ENCODE results near the gene RNU6-9.

The RNU6-9 gene

GRCh38 chr19:901216-902092 lies 8.2 kb downstream of the RNU6-9 start:
- no peak overlapping the region for H2AFZ ChIP-seq (ENCODE audit: low read depth, low read length)

DNA sequence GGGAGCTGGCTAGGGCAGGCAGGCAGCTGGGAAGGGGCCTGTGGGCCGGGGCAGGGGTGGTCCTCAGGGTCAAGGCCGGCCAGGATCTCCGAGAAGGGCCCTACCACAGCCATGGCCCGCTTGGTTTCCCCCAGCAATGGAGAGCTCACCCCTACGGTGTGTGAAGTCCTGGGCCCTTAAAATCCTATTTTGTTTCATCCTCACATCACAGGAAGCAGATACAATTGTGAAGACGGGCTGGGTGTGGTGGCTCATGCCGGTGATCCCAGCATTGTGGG lies 8.7 kb downstream of the RNU6-9 start:
- no peaks in the 10 kb centered on the region for H3K4me1 ChIP-seq (ENCODE audit: insufficient read depth, low read length)
- H3K4me3 ChIP-seq (ENCODE audit: low read depth in 1 of 2, low read length in 2 of 2): no peak overlapping the region
- H3K36me3 ChIP-seq (ENCODE audit: insufficient read depth, low read length): peaks cover 31% of the 10 kb centered on the region
- TF ChIP-seq, protein P1, sequence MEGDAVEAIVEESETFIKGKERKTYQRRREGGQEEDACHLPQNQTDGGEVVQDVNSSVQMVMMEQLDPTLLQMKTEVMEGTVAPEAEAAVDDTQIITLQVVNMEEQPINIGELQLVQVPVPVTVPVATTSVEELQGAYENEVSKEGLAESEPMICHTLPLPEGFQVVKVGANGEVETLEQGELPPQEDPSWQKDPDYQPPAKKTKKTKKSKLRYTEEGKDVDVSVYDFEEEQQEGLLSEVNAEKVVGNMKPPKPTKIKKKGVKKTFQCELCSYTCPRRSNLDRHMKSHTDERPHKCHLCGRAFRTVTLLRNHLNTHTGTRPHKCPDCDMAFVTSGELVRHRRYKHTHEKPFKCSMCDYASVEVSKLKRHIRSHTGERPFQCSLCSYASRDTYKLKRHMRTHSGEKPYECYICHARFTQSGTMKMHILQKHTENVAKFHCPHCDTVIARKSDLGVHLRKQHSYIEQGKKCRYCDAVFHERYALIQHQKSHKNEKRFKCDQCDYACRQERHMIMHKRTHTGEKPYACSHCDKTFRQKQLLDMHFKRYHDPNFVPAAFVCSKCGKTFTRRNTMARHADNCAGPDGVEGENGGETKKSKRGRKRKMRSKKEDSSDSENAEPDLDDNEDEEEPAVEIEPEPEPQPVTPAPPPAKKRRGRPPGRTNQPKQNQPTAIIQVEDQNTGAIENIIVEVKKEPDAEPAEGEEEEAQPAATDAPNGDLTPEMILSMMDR (IDR thresholded peaks at IDR 0.05; ENCODE audit: borderline replicate concordance, extremely low read depth, low read length, poor library complexity, severe bottlenecking): no peak
- TF ChIP-seq EZH2 (IDR thresholded peaks at IDR 0.05; ENCODE audit: borderline replicate concordance, low read depth, low read length, severe bottlenecking): no peak
- no peak overlapping the region for H2AFZ ChIP-seq (ENCODE audit: low read depth, low read length)
- peaks cover 10% of the 10 kb centered on the region for H3K79me2 ChIP-seq (ENCODE audit: insufficient read depth, low read length)
- H3K27me3 ChIP-seq (ENCODE audit: insufficient read depth, low read length, poor library complexity): no peaks in the 10 kb centered on the region
- H3K27ac ChIP-seq (ENCODE audit: low read length): no peak overlapping the region
- no peak overlapping the region for H3K4me2 ChIP-seq (ENCODE audit: insufficient read depth, low read length)
- no peak overlapping the region for H3K9ac ChIP-seq (ENCODE audit: low read depth, low read length)
- no peaks in the 10 kb centered on the region for H3K9me3 ChIP-seq (ENCODE audit: insufficient read depth, low read length, severe bottlenecking)
- H4K20me1 ChIP-seq (ENCODE audit: insufficient read depth, low read length): peaks cover 19% of the 10 kb centered on the region
- ATAC-seq (ENCODE audit: insufficient read depth, low read depth) (no peak), DNase-seq (no peak)

More at GRCh38 chr19:901216-902092, 8.2 kb downstream of the RNU6-9 start:
- H3K27ac ChIP-seq (ENCODE audit: low read length): no peak overlapping the region
- no peak for TF ChIP-seq EZH2 (IDR thresholded peaks at IDR 0.05; ENCODE audit: borderline replicate concordance, low read depth, low read length, severe bottlenecking)
- TF ChIP-seq, protein P1 (IDR thresholded peaks at IDR 0.05; ENCODE audit: borderline replicate concordance, extremely low read depth, low read length, poor library complexity, severe bottlenecking): no peak
- H3K4me1 ChIP-seq (ENCODE audit: insufficient read depth, low read length): no peaks in the 10 kb centered on the region
- H3K79me2 ChIP-seq (ENCODE audit: insufficient read depth, low read length): peaks cover 9% of the 10 kb centered on the region
- no peaks in the 10 kb centered on the region for H3K27me3 ChIP-seq (ENCODE audit: insufficient read depth, low read length, poor library complexity)
- H3K4me2 ChIP-seq (ENCODE audit: insufficient read depth, low read length): no peak overlapping the region
- no peak for ATAC-seq (ENCODE audit: insufficient read depth, low read depth)
- no peak overlapping the region for H3K9ac ChIP-seq (ENCODE audit: low read depth, low read length)
- peaks cover 31% of the 10 kb centered on the region for H3K36me3 ChIP-seq (ENCODE audit: insufficient read depth, low read length)
- H3K9me3 ChIP-seq (ENCODE audit: insufficient read depth, low read length, severe bottlenecking): no peaks in the 10 kb centered on the region
- no peak overlapping the region for H3K4me3 ChIP-seq (ENCODE audit: low read depth in 1 of 2, low read length in 2 of 2)
- no peak for DNase-seq
- H4K20me1 ChIP-seq (ENCODE audit: insufficient read depth, low read length): peaks cover 18% of the 10 kb centered on the region; the same call in 1 of the 2 replicates

- Histone ChIP-seq H2AFZ (ENCODE audit: low read depth, low read length) (no peak overlapping the region), H3K4me2 (ENCODE audit: insufficient read depth, low read length) (no peak overlapping the region), H3K4me3 (ENCODE audit: low read depth in 1 of 2, low read length in 2 of 2) (no peak overlapping the region), H3K27me3 (ENCODE audit: insufficient read depth, low read length, poor library complexity) (no peaks in the 10 kb centered on the region), H3K9ac (ENCODE audit: low read depth, low read length) (no peak overlapping the region), H3K9me3 (ENCODE audit: insufficient read depth, low read length, severe bottlenecking) (no peaks in the 10 kb centered on the region), H4K20me1 (ENCODE audit: insufficient read depth, low read length) (peaks cover 25% of the 10 kb centered on the region), H3K79me2 (ENCODE audit: insufficient read depth, low read length) (peaks cover 16% of the 10 kb centered on the region), H3K4me1 (ENCODE audit: insufficient read depth, low read length) (no peaks in the 10 kb centered on the region), H3K27ac (ENCODE audit: low read length) (no peak overlapping the region), H3K36me3 (ENCODE audit: insufficient read depth, low read length) (peaks cover 29% of the 10 kb centered on the region)
- no peak for DNase-seq
- no peak for TF ChIP-seq EZH2 (IDR thresholded peaks at IDR 0.05; ENCODE audit: borderline replicate concordance, low read depth, low read length, severe bottlenecking)
- TF ChIP-seq, protein P1 (IDR thresholded peaks at IDR 0.05; ENCODE audit: borderline replicate concordance, extremely low read depth, low read length, poor library complexity, severe bottlenecking): no peak
- no peak for ATAC-seq (ENCODE audit: insufficient read depth, low read depth)
Measured at GRCh38 chr19:902446-903226, 9.4 kb downstream of the RNU6-9 start.

Measured in DND-41 (cell line).